ENCODE measurements around the gene DENND6B. TPM values are rescaled to one million over a fixed set of nuclear protein-coding genes. Genes with fewer than 3 reads are reported as not detected.

Gene DENND6B
- total RNA-seq, 4 donors from 2014 or later, result 1.5 to 4.0 (median 1.9) TPM

DNA sequence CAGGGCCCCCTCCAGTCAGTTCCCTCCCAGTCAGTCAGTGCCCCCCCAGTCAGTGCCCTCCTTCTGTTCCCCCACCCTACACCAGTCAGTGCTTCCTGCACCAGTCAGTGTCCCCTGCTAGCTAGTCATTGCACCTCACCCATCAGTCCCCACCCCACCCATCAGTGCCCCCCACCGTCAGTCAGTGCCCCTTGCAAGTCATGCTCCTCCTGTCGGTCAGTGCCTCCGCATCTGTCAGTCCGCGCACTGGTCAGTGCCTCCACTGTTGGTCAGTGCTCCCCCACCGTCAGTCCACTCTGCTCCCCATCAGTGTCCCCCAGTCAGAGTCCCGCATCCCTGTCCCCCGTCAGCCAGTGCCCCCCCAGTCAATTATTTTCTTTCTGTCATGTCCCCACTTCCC is 19.7 kb upstream of the DENND6B start:
- TF ChIP-seq, protein P1, sequence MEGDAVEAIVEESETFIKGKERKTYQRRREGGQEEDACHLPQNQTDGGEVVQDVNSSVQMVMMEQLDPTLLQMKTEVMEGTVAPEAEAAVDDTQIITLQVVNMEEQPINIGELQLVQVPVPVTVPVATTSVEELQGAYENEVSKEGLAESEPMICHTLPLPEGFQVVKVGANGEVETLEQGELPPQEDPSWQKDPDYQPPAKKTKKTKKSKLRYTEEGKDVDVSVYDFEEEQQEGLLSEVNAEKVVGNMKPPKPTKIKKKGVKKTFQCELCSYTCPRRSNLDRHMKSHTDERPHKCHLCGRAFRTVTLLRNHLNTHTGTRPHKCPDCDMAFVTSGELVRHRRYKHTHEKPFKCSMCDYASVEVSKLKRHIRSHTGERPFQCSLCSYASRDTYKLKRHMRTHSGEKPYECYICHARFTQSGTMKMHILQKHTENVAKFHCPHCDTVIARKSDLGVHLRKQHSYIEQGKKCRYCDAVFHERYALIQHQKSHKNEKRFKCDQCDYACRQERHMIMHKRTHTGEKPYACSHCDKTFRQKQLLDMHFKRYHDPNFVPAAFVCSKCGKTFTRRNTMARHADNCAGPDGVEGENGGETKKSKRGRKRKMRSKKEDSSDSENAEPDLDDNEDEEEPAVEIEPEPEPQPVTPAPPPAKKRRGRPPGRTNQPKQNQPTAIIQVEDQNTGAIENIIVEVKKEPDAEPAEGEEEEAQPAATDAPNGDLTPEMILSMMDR (IDR thresholded peaks at IDR 0.05; ENCODE audit: low read depth), result no peak

DNA sequence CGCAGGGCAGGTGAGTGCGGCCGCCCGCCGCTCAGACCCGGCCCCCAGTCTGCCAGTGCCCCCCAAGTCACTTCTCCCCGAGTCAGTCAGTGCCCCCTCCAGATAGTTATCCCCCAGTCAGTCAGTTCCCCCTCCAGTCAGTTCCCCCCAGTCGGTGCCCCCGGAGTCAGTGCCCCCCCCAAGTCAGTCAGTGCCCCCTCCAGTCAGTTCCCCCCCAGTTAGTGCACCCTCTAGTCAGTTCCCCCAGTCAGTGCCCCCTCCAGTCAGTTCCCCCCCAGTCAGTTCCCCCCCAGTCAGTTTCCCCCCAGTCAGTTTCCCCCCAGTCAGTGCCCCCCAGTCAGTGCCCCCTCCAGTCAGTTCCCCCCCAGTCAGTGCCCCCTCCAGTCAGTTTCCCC is 16.7 kb upstream of the DENND6B start:
- TF ChIP-seq, protein P1 (IDR thresholded peaks at IDR 0.05; ENCODE audit: low read depth), result no peak

DNA sequence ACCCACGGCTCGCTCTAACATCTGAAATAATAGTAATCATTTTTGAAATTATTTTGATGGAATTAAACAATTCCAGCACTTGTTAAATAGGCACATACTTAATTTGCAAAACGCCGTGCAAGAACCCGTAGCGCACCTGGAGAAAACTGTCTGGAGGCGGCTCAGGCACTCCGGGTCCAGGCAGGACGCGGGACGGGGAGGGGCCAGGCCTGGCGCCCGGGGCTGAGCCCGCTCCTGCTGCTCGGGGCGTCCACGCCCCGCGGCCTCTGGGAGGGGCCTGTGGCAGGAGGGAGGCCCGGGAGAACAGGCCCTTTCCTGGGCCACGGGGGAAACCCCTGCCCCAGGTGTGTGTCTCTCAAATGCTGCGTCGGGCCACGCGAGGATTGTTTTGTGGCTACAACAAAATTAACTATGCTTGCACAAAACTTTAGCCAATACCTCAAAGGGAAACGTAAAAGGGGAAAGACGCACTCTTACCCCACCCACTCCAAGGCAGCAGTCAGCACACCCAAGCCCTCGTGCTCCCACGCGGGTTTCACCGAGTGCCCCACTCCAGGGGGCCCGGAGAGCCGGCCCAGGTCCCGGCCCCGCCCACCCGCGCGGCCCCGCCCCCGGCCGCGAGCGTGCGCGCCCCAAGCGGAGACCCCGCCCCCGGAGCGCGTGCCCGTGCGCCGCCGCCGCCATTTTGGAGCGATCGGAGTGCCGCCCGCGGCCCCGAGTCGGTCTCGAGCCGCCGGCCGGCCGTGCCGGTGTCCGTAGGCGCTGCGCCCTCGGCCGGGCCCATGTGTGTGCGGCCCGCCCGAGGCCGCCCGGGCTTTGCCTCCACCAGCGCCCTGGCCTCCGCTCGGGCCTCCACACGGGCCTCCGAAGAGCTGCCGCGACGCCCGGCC is 16.1 kb upstream of the DENND6B start, which contains the start of gene PPP6R2:
Gene PPP6R2 (plus strand): TSS at position 677 of the 890 bp plus-strand sequence. CDS start 50,582 bp downstream, outside the sequence.
- TF ChIP-seq, protein P1 (IDR thresholded peaks at IDR 0.05; ENCODE audit: low read depth), result no peak

DNA sequence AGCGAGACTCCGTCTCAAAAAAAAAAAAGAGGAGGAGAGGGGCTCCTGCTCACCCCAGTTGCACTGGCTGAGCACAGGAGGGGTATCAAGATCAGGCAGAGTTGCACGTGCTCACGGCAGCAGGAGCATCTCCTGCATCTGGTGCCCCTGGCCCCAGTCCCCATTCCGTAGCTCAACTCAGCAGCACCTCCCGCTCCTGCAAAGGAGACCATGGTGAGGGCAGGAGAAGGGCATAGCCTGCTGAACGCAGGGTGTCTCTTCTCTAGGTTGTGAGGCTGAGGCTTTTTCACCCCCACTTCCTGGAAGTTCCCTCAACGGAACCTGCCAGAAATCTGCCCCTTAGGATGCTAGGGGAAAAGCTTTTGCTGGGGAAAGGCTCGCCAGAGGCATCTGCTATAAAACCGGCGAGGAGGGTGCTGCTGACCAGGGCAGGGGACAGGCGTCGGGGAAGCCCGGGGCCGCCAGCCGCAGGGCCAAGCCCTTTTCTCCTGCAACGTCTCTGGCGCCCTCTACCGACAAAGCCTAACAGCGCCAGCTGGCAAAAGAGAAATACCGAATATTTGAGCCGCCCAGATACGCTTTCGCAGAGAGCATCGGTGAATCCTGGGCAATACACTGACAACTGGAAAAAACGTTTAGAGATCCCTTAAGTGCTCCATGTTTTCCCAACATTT is 15.3 kb upstream of the DENND6B start:
- TF ChIP-seq, protein P1 (IDR thresholded peaks at IDR 0.05; ENCODE audit: low read depth), result no peak

DNA sequence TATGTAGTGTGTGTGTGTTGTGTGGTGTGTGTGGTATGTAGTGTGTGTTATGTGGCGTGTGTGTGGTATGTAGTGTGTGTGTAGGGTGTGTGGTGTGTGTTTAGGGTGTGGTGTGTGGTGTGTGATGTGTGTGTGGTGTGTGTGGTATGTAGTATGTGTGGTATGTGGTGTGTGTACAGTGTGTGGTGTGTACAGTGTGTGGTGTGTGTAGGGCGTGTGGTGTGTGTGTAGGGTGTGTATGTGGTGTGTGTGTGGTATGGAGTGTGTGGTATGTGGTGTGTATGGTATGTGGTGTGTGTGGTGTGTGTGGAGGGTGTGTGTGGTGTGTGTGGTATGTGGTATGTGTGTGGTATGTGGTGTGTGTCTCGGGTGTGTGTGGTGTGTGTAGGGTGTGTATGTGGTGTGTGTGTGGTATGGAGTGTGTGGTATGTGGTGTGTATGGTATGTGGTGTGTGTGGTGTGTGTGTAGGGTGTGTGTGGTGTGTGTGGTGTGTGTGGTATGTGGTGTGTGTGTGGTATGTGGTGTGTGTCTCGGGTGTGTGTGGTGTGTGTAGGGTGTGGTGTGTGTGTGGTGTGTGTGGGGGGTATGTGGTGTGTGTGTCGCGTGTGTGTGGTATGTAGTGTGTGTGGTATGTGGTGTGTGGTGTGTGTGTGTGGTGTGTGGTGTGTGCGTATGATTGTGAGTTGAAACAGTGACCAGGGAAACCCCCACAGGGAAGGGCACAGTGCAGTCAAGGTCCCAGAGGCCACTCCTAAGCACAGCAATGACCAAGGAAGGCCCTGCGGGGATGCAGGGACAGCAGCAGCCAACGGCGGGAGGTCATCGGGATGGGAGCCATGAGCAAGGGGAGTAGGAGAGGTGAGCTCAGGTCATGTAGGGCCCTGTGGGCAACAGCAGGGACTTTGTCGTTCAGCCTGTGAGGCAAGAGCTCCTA is 13.4 kb upstream of the DENND6B start:
- TF ChIP-seq, protein P1 (IDR thresholded peaks at IDR 0.05; ENCODE audit: low read depth), result no peak

DNA sequence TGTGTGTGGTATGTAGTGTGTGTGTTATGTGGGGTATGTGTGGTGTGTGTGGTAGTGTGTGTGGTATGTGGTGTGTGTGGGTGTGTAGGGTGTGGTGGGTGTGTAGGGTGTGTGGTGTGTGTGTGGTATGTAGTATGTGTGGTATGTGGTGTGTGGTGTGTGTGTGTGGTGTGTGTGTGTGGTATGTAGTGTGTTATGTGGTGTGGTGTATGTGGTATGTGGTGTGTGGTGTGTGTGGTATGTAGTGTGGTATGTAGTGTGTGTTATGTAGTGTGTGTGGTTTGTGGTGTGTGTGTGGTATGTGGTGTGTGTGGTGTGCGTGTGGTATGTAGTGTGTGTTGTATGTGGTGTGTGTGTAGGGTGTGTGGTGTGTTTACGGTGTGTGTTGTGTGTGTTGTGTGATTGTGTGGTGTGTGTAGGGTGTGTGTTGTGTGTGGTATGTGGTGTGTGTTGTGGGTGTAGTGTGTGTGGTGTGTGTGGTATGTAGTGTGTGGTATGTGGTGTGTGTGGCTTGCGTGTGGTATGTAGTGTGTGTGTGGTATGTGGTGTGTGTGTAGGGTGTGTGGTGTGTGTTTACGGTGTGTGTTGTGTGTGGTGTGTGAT is 12.1 kb upstream of the DENND6B start:
- TF ChIP-seq, protein P1 (IDR thresholded peaks at IDR 0.05; ENCODE audit: low read depth), result no peak

Data from subcutaneous adipose tissue (tissue), 4 donors.